Activated CD8-positive, alpha-beta memory T cell treated with anti-CD3 and anti-CD28 coated beads for 36 hours (primary cell): ENCODE results near the gene MRPL34. TPM values are rescaled to one million over a fixed set of nuclear protein-coding genes. Genes with fewer than 3 reads are reported as not detected.

Source experiments
- CTCF ChIA-PET: fragments of 350-600 bp; sonication (Branson Sonifier 250); formaldehyde crosslinking; loops from one replicate; lab custom pipeline; 2021; ENCODE audit warnings: antibody characterized with exemption; lab: Charles Lee
- POLR2A ChIA-PET: fragments of 350-600 bp; sonication (Branson Sonifier 250); formaldehyde crosslinking; loops from one replicate; lab custom pipeline; 2021; ENCODE audit warnings: antibody characterized with exemption; lab: Charles Lee
- total RNA-seq, 2 experiments: library from RNA; stranded (reverse); gene quantifications; one replicate each; pipeline ENCODE4 v1.2.3, GENCODE V29; 2021

Gene MRPL34
- total RNA-seq, 2 experiments from 2014 or later, result 126 to 132 TPM

DNA sequence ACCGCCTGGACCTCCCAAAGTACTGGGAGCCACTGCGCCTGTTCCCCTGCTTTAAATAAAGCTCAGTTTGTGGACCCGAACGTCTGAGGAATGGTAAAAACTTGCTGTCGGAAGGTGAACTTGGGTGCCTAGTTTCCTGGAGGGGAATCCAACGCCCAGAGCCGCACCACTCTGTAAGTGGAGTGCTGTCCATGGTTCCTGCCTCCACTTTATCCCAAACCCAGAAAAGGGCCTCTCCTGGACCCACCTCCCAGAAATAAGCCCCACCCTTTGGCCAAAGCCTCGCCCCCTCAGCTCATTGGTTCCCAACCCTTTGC, 26.6 kb downstream of the MRPL34 start:
- POLR2A ChIA-PET, result no interaction called here
- CTCF ChIA-PET, result interaction anchor here (0.5 to 0.9 kb wide), 3 partner anchors 11 to 49 kb away, joined by 3 to 5 read pairs (median 3); no protein-coding TSS in a partner anchor

DNA sequence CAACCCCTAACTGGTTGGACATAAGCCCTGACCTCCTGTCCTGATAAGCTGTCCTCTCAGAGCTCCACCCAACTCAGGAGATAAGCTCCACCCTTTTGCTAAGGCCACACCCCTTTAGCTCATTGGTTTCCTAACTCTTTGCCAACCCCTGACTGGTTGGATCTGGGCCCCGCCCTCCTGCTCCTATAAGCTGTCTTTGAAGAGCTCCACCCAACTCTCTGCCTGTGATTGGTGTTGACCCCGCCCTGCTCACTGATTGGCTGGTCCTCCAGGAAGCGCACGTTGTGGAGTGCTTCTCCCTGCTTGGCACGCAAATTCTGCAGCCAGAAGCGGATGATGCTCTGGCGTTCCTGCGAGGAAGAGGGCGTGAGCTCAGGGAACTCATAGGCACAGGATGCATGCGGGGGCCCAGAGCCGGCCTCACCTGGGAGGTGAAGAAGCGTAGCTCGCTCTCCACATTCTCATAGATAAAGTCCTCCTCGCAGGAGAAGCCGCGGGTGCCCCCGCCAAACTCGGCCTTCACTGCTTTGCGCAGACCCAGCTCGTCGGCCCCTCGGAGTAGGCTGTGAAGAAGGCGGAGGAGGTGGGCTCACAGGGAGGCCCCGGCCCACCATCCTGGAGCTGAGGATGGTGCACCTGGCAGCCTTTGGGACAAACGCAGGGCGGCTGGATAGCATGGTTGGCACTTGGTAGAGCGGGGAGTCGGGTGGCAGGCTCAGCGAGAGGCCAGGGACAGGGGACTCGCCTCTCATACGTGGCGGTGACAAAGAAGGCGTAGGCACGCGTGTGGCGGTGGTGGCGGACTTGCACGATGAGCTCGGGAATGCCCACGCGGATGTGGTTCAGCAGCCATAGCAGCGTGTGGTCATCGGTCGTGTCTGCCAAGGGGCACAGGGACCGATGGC, 27.3 kb downstream of the MRPL34 start:
- CTCF ChIA-PET, result interaction anchor here (0.5 to 1.1 kb wide), 6 partner anchors 11 to 73 kb away, joined by 3 to 5 read pairs (median 4); partner anchors contain the start of gene DDA1
- POLR2A ChIA-PET, result interaction anchor here (0.5 to 1.1 kb wide), 4 partner anchors 8 to 66 kb away, joined by 3 to 5 read pairs (median 3); partner anchors contain the start of gene BABAM1

DNA sequence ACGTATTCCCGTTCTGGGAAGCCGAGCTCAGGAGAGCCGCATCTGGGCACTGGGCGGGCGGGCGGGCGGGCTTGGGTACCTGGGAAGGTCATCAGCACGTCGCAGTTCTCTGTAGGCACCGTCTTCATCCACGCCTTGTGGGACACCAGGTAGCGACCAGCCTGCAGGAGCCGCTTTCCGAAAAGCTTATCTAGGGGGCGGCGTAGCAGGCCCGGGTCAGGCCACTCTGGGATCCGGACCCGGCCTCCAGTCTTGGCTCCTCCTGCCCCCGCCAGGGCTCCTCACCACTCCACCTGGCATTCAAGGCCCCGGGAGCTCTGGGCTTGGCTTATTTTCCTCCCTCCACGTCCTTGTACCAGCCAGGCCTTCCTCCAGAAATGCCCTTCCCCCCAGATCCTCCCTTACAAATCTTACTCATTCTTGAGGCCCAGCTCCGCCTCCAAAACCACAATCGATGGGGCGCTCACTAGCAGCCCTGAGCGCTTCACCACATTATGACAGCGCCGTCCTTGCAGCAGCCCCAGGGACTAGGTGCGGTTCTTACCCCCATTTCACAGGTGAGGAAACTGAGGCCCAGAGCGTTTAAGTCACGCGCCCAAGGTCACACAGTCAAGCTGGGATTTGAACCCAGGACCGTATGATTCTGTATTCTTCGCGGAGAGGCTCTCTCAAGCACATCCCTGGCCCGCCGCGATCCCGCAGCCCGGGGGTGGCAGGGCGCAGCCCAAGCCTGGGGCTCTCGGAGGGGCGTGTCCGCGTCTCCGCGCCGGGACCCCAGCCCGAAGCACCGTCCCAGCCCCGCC, 28.1 kb downstream of the MRPL34 start:
- ChIA-PET POLR2A (interaction anchor here (0.5 to 1.4 kb wide), 5 partner anchors 22 to 66 kb away, joined by 3 to 5 read pairs (median 3); partner anchors contain the start of genes BABAM1 and DDA1), CTCF (interaction anchor here (1.0 to 1.5 kb wide), 4 partner anchors 12 to 74 kb away, joined by 3 to 5 read pairs (median 4); partner anchors contain the start of gene DDA1)

DNA sequence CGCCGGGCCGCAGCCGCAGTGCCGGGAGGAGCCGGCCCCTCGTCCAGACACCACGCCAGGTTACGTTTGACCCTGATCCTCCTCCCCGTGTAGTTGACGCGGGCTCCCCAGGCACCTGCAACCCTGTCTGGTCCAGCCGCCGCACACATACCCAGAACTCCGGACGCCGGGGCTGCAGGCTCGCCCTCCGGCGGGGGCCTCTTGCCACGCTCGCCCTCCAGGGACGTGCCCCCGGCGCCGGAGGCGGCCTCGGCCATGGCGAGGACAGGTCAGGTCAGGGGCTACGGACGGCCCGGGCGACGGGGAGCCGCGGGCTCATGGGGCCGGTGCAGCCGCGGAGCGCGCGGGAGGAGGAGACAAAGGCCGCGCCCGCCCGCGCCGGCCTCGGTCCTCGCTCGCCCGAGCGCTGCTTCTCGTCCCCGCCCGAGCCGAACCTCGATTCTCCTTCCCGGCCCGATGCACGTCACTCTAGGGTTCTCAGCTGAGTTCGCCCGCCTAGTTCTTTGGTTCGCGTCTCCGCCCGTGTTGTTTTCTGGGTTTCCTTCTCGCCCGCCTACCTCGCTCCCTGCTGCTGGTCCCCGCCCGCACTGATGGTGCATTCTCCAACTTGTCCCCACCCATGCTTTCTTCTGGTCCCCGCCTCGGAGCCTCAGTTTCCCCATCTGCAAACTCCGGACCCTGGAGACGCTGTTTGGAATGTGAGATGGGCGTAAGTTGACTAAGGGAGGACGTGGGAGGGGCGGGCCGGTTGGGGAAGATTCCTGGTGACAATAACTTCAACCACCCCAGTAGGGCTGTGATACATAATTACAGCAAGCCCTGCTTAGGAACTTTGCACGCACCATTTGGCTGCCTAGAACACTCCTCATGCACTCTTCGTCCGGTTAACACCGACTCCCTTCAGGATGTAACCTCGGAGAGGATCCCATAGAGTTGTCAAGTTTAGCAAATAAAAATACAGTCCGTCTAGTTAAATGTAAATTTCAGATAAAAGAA, 29.0 kb downstream of the MRPL34 start, which contains the start of gene ANO8:
TSS of gene ANO8 (minus strand) at position 442 of the 996 bp plus-strand sequence. CDS start at position 257, 185 bp downstream.
- POLR2A ChIA-PET, result interaction anchor here (0.5 to 1.4 kb wide), 5 partner anchors 23 to 84 kb away, joined by 3 to 4 read pairs (median 3); partner anchors contain the start of genes BABAM1 and DDA1

DNA sequence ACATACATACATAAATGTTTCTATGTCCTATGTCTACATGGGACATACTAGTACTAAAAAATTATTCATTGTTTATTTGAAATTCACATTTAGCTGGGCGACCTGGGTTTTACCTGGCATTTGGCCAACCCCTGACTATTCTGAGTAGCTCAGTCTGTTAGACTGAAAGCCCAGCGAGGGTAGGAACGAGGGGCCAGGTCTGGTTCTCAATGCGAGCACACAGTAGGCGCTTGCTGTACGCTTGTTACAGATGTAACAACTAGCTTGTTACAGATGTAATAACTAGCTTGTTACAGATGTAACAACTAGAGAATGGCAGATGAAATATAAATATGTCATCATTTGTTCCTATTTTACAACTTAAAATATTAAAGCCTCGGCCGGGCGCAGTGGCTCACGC, 29.9 kb downstream of the MRPL34 start:
- CTCF ChIA-PET, result interaction anchor here (0.7 to 1.5 kb wide), 7 partner anchors 9 to 53 kb away, joined by 3 to 5 read pairs (median 3); partner anchors contain the start of genes DDA1 and MRPL34
- POLR2A ChIA-PET, result interaction anchor here (0.5 to 1.4 kb wide), 3 partner anchors 26 to 83 kb away, joined by 3 to 4 read pairs (median 3); partner anchors contain the start of gene DDA1

More for the DNA sequence above, 29.0 kb downstream of the MRPL34 start, which contains the start of gene ANO8:
- CTCF ChIA-PET, result interaction anchor here (0.7 to 1.5 kb wide), 5 partner anchors 11 to 42 kb away, joined by 3 to 5 read pairs (median 3); partner anchors contain the start of genes DDA1 and MRPL34

DNA sequence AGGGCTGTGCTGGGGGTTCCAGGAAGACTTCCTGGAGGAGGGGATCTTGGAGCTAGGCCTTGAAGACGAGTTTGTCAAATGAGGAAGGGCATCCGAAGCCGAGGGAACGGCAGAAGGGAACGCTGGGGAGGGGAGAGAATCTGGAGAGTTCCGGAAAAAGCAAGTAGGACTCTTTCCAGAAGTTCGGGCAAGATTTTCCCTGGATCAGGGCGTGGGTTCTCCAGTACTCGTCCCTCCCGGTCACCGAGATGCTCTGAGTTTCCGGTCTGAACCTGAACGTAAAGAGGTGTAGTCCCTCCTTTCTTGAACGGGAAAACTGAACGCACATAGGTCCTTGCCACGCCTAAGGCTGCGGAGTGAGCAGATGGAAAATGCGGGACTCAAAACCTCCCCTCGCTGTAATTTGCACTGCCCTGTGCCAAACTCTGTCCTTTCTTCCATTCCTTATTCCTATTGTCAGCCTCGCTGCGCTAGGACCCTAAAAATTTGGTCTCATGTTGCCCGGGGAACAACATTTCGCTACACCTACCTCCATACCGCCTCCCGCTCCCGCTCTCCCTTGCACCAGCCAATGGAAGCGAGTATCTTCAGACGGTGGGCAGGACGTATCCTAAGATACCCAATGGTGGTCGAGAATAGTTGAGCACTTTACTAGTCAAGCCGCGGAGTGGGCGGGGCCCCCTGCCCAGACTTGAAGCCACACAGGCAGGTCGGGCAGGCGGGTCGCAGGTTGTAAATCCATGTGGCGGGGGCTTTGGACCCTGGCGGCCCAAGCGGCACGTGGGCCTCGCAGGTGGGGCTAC, 31.4 kb downstream of the MRPL34 start, which contains the start of gene GTPBP3:
TSS of gene GTPBP3 (plus strand) at position 682 of the 803 bp plus-strand sequence. CDS start at position 741, 59 bp downstream.
- POLR2A ChIA-PET, result interaction anchor here (0.6 to 1.7 kb wide), 2 partner anchors 28 to 83 kb away, joined by 3 to 4 read pairs; partner anchors contain the start of genes DDA1 and MVB12A
- CTCF ChIA-PET, result interaction anchor here (0.6 kb wide), 1 partner anchor 19 kb away, joined by 3 read pairs; no protein-coding TSS in a partner anchor

DNA sequence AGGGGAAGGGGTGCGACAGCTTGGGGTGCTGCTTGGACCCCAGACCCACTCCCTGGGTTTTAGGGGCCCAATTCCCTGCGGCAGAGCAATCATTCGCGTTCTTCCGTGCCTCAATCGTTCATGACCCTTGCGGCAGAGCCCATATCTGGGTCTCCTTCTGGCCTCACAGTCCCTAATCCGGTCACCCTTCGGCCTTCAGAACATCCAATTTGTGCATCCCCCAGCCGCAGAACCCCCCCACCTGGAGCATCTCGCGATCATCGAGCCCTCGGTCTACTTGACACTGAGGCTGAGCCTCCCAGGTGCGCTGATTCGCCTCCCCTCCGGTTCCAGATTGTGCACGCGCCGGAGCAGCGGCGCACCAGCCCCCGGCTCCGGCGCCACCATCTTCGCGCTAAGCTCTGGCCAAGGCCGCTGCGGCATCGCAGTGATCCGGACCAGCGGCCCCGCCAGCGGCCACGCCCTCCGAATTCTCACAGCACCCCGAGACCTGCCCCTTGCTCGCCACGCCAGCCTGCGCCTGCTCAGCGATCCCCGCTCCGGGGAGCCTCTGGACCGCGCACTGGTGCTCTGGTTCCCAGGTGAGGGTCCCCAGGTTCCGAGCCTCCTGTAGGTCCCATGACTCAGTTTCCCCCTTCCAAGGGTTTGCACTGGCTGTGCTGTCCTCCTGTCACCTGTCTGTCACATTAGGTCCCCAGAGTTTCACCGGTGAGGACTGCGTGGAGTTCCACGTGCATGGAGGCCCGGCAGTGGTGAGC, 32.2 kb downstream of the MRPL34 start:
- POLR2A ChIA-PET, result interaction anchor here (0.5 to 1.7 kb wide), 3 partner anchors 29 to 440 kb away, joined by 4 read pairs; partner anchors contain the start of gene DDA1

DNA sequence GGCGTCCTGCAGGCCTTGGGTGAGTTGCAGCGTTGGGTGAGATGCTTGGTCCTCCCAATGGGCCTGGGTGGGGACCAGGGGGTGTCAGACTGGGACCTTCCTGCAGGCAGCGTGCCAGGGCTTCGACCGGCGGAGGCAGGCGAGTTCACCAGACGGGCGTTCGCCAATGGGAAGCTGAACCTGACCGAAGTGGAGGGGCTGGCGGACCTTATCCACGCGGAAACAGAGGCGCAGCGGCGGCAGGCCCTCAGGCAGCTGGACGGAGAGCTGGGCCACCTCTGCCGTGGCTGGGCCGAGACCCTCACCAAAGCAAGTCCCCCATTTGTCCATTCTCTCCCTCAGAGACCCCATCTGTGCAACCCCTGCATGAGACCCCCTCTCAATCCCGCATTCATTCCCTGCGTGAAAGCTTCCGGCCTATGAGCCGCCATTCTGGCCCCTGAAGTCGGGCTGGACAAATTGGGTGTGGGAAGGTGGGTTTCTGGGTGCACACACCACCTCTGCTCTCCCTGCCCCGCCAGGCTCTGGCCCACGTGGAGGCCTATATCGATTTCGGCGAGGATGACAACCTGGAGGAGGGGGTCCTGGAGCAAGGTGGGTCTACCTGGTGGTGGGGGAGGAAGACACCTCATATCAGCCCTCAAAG, 32.9 kb downstream of the MRPL34 start:
- ChIA-PET CTCF (no interaction called here), POLR2A (interaction anchor here (0.5 kb wide), 1 partner anchor 440 kb away, joined by 4 read pairs; no protein-coding TSS in a partner anchor)

More for the DNA sequence above, 32.2 kb downstream of the MRPL34 start:
- CTCF ChIA-PET, result interaction anchor here (0.6 kb wide), 1 partner anchor 20 kb away, joined by 3 read pairs; no protein-coding TSS in a partner anchor

DNA sequence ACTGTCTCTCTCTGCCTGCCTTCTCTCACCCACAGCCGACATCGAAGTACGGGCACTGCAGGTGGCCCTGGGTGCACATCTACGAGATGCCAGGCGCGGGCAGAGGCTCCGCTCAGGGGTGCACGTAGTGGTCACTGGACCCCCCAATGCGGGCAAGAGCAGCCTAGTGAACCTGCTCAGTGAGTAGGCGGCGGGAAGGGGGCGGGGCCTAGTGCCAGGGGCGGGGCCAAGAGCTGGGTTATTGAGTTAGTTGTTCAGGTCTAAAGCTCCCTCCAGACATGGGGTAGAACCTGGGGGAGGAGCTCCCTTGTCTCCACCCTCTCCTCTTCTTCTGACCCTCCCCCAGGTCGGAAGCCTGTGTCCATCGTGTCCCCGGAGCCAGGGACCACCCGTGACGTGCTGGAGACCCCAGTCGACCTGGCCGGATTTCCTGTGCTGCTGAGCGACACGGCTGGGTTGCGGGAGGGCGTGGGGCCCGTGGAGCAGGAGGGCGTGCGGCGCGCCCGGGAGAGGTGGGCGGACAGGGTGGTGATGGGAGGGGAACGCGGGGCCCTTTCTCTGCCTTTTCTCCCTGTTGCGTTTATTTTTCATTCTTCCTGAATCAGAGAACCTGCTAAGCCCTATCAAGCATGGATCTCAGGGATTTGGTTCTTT, 33.5 kb downstream of the MRPL34 start:
- CTCF ChIA-PET, result interaction anchor here (0.7 kb wide), 1 partner anchor 892 kb away, joined by 3 read pairs; no protein-coding TSS in a partner anchor
- POLR2A ChIA-PET, result interaction anchor here (0.7 kb wide), 1 partner anchor 23 kb away, joined by 3 read pairs; no protein-coding TSS in a partner anchor

DNA sequence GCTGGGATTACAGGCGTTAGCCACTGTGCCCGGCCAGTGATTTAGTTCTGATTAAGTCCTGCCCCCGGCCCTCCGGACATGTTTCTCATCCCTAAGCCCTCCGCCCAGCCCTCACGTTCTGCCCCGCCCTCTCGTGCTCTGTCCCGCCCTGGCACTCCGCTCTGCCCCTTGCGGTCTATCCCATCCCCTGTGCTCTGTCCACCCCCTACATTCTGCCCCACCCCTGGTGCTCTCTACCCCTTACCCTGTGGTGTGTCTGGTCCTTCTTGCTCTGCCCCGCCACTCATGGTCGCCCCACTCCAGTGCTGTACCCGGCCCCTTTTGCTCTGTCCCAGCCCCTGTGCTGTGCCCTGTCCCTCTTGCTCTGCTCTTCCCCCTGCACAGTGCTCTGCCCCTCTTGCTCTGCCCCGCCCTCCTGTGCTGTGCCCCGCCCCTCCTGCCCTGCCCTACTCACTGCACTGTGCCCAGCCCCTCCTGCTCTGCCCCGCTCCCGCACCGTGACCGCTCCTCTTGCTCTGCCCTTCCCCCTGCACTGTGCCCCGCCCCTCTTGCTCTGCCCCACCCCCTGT, 34.7 kb downstream of the MRPL34 start:
- ChIA-PET CTCF (interaction anchor here (1.7 kb wide), 1 partner anchor 79 kb away, joined by 3 read pairs; the partner anchor contains the start of gene MVB12A), POLR2A (no interaction called here)

DNA sequence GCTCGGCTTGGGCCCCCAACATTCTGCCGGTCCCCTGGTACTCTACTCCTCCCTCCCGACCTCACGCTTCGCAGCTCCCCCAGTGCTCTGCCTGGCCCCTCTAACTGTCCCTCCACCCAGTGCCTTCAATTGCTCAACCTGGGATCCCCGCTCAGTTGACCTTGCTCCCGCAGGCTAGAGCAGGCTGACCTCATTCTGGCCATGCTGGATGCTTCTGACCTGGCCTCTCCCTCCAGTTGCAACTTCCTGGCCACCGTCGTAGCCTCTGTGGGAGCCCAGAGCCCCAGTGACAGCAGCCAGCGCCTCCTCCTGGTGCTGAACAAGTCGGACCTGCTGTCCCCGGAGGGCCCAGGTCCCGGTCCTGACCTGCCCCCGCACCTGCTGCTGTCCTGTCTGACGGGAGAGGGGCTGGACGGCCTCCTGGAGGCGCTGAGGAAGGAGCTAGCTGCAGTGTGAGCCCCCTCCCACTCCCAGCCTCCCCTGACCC, 35.2 kb downstream of the MRPL34 start:
- ChIA-PET POLR2A (no interaction called here), CTCF (interaction anchor here (0.5 to 1.7 kb wide), 2 partner anchors 36 to 78 kb away, joined by 3 read pairs; partner anchors contain the start of gene MVB12A)

DNA sequence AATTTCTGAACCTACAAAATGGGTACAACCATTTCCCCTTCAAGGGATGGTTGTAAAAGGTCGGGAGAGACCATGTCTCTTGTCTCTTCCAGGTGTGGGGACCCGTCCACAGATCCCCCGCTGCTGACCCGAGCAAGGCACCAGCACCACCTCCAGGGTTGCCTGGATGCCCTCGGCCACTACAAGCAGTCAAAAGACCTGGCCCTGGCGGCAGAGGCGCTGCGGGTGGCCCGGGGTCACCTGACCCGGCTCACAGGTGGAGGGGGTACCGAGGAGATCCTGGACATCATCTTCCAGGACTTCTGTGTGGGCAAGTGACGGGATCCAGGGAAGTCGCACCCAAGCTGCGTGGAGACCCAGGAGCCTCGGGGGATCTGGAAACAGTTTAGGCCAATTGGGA, 35.7 kb downstream of the MRPL34 start:
- CTCF ChIA-PET, result interaction anchor here (0.5 to 1.7 kb wide), 3 partner anchors 36 to 78 kb away, joined by 3 to 5 read pairs (median 3); partner anchors contain the start of gene MVB12A

DNA sequence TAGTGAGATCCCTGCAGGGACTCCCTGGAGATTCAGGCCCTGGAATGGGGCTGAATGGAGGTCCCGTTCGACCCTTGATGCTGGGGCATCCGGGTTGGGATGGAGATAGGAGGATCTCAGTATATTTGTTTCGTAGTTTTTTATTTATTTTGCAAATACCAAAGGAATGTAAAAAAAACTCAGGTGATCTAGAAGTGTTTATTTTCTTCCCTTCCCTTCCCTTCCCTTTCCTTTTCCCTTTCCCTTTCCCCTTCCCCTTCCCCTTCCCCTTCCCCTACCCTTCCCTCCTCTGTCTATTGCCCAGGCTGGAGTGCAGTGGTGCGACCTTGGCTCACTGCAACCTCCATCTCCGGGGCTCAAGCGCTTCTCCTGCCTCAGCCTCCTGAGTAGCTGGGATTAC, 36.2 kb downstream of the MRPL34 start:
- CTCF ChIA-PET, result interaction anchor here (1.0 to 2.3 kb wide), 2 partner anchors 44 to 45 kb away, joined by 5 to 9 read pairs; no protein-coding TSS in a partner anchor
- POLR2A ChIA-PET, result no interaction called here

More for the DNA sequence above, 35.7 kb downstream of the MRPL34 start:
- POLR2A ChIA-PET, result no interaction called here
